ENCODE data around the gene ATN1. TPM values are rescaled to one million over a fixed set of nuclear protein-coding genes. Genes with fewer than 3 reads are reported as not detected.

ATN1 gene
- total RNA-seq, 2 donors from 2014 or later: 29.9 to 73.5 TPM

- Mint-ChIP-seq H3K36me3 (peaks cover 0 to 4% of the 10 kb centered on the region in 2 donors), H3K27ac (peak overlapping the region in 1 of 2 donors; percentile 92), H3K9me3 (no peaks in the 10 kb centered on the region)
- no peak for DNase-seq (ENCODE audit: low spot score in 2 of 2)
- no peak for ATAC-seq
Observed at GRCh38 chr12:6982532-6982931, 54.8 kb downstream of the ATN1 start.

- ATAC-seq (no peak), DNase-seq (ENCODE audit: low spot score in 2 of 2) (no peak)
- H3K36me3 Mint-ChIP-seq: peaks cover 0 to 6% of the 10 kb centered on the region in 2 donors
- H3K27ac Mint-ChIP-seq: peak overlapping the region in 1 of 2 donors; percentile 10
- H3K9me3 Mint-ChIP-seq: no peaks in the 10 kb centered on the region
Observed at GRCh38 chr12:6987956-6988553, 60.3 kb downstream of the ATN1 start.

Other genes with a start within 250 kb of the ATN1 start
- 10 to 100 TPM; 77.1 to 92.6 TPM for gene ZNF384, start 238.6 kb upstream of the ATN1 start, total RNA-seq
- gene PIANP, start 227.1 kb upstream of the ATN1 start, total RNA-seq: 1 to 10 TPM in 1 of 2 donors, not detected in 1; 1.3 TPM
- 10 to 100 TPM; 34.2 to 42.9 TPM for gene COPS7A, start 203.9 kb upstream of the ATN1 start, total RNA-seq
- gene MLF2, start 174.8 kb upstream of the ATN1 start, total RNA-seq: 100 to 1,000 TPM; 149 to 275 TPM
- 100 to 1,000 TPM in 1 of 2 donors, 10 to 100 TPM in 1; 76.0 to 163 TPM for gene PTMS, start 161.6 kb upstream of the ATN1 start, total RNA-seq
- 100 to 1,000 TPM in 1 of 2 donors, 10 to 100 TPM in 1; 71.3 to 117 TPM for gene LAG3, start 155.4 kb upstream of the ATN1 start, total RNA-seq
- gene CD4, start 138.4 kb upstream of the ATN1 start, total RNA-seq: 100 to 1,000 TPM; 165 to 244 TPM
- under 1 TPM; 0.46 to 0.60 TPM for gene GPR162, start 106.1 kb upstream of the ATN1 start, total RNA-seq
- 1 to 10 TPM in 1 of 2 donors, under 1 TPM in 1; 0.82 to 3.0 TPM for gene P3H3, start 99.6 kb upstream of the ATN1 start, total RNA-seq
- 1 to 10 TPM in 1 of 2 donors, under 1 TPM in 1; 0.25 to 1.8 TPM for gene GNB3, start 87.0 kb upstream of the ATN1 start, total RNA-seq
- gene CDCA3, start 76.7 kb upstream of the ATN1 start, total RNA-seq: 100 to 1,000 TPM; 110 to 147 TPM
- 100 to 1,000 TPM; 132 to 166 TPM for gene USP5, start 75.8 kb upstream of the ATN1 start, total RNA-seq
- gene TPI1, start 60.4 kb upstream of the ATN1 start, total RNA-seq: 1,000 to 10,000 TPM in 1 of 2 donors, 100 to 1,000 TPM in 1; 694 to 1,875 TPM
- 10 to 100 TPM in 1 of 2 donors, 1 to 10 TPM in 1; 1.4 to 11.7 TPM for gene SPSB2, start 54.7 kb upstream of the ATN1 start, total RNA-seq
- gene LRRC23, start 23.1 kb upstream of the ATN1 start, total RNA-seq: 10 to 100 TPM in 1 of 2 donors, 1 to 10 TPM in 1; 4.0 to 10.7 TPM
- 100 to 1,000 TPM; 264 to 314 TPM for gene ENO2, start 13.4 kb upstream of the ATN1 start, total RNA-seq
- not detected for gene RNU7-1, start 15.9 kb downstream of the ATN1 start, total RNA-seq
- 100 to 1,000 TPM; 229 to 609 TPM for gene C12orf57, start 16.1 kb downstream of the ATN1 start, total RNA-seq
- gene PTPN6, start 23.4 kb downstream of the ATN1 start, total RNA-seq: 100 to 1,000 TPM; 320 to 609 TPM
- gene PHB2, start 42.7 kb downstream of the ATN1 start, total RNA-seq: 100 to 1,000 TPM; 387 to 423 TPM
- 10 to 100 TPM; 69.0 to 76.3 TPM for gene EMG1, start 43.0 kb downstream of the ATN1 start, total RNA-seq
- 10 to 100 TPM; 22.0 to 31.9 TPM for gene LPCAT3, start 90.5 kb downstream of the ATN1 start, total RNA-seq
- gene C1S, start 132.8 kb downstream of the ATN1 start, total RNA-seq: 10 to 100 TPM in 1 of 2 donors, 1 to 10 TPM in 1; 4.8 to 21.9 TPM
- gene C1R, start 164.5 kb downstream of the ATN1 start, total RNA-seq: 1 to 10 TPM; 3.9 to 5.6 TPM
- 10 to 100 TPM; 18.6 to 21.8 TPM for gene C1RL, start 181.3 kb downstream of the ATN1 start, total RNA-seq
- not detected for gene RBP5, start 200.9 kb downstream of the ATN1 start, total RNA-seq
- 10 to 100 TPM; 36.8 to 57.0 TPM for gene CLSTN3, start 202.4 kb downstream of the ATN1 start, total RNA-seq